Measurements from ENCODE around the gene RIMS3.
"Not testable (repeated sequence)": the region's sequence is repeated elsewhere in the genome, so short reads cannot be mapped to it uniquely, and the experiment has no call there.

RIMS3 gene

GRCh38 chr1:40588586-40588985 lies 76.9 kb downstream of the RIMS3 start:
- DNase-seq, result no peak

- peak; percentile 30 for DNase-seq
Measured at GRCh38 chr1:40583980-40584379, 81.5 kb downstream of the RIMS3 start.

DNA sequence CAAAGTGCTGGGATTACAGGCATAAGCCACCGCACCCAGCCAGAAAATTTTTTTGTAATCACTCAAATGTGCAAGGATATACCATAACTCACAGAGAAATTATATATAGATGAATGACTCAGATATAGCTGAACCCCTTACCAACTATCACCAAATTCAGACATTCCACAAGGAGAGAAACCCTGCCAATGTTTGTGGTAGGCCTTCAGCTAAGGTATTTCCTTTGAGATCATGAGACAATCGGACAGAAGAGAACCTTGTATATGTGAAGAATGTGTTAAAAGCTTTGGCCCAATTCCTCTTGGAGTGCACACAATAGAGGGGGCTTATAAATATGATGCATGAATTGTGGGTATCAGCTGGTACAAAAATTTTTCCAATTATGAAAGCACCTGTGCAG lies 83.4 kb downstream of the RIMS3 start:
- DNase-seq, result no peak

DNA sequence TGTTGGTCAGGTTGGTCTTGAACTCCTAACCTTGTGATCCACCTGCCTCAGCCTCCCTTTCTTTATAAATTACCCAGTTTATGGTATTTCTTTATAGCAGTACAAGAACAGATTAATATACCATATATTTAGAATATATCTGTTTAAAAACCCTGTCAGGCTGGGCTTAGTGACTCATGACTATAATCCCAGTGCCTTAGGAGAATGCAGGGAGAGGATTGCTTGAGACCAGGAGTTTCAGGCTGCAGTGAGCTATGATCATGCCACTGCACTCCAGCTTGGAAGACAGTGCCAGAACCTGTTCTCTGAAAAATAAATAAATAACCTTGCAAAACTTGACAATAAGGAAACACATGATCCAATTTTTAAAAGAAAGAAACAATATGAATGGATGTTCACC lies 90.1 kb downstream of the RIMS3 start:
- DNase-seq, result no peak

DNA sequence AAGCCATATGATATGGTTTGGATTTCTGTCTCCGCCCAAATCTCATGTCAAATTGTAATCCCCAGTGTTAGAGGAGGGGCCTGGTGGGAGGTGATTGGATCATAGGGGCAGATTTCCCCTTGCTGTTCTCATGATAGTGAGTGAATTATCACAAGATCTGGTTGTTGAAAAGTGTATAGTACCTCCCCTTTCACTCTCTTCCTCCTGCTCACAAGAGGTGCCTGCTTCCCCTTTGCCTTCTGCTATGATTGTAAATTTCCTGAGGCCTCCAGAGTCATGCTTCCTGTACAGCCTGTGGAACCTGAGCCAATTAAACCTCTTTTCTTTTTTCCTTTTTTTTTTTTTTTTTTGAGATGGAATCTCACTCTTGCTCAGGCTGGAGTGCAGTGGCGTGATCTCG lies 90.7 kb downstream of the RIMS3 start:
- DNase-seq, result not testable (repeated sequence)

All from activated CD4-positive, alpha-beta T cell treated with anti-CD3 and anti-CD28 coated beads, Interleukin-10, Interleukin-2, amounts not matched to agents 100 ng/mL and 50 ng/mL, durations not matched to agents 16 hours and 8 hours (primary cell).